GM21390 (cell line): ENCODE data around the gene LDLRAD4.

Experiments used
- ATAC-seq: cut with Tn5 transposase; IDR thresholded peaks from one replicate; pipeline ENCODE4 v1.9.1; 2021; ENCODE audit not compliant: unreplicated experiment

Gene LDLRAD4

GRCh38 chr18:13399511-13399910 is 181.0 kb downstream of the LDLRAD4 start:
- ATAC-seq: no peak

DNA sequence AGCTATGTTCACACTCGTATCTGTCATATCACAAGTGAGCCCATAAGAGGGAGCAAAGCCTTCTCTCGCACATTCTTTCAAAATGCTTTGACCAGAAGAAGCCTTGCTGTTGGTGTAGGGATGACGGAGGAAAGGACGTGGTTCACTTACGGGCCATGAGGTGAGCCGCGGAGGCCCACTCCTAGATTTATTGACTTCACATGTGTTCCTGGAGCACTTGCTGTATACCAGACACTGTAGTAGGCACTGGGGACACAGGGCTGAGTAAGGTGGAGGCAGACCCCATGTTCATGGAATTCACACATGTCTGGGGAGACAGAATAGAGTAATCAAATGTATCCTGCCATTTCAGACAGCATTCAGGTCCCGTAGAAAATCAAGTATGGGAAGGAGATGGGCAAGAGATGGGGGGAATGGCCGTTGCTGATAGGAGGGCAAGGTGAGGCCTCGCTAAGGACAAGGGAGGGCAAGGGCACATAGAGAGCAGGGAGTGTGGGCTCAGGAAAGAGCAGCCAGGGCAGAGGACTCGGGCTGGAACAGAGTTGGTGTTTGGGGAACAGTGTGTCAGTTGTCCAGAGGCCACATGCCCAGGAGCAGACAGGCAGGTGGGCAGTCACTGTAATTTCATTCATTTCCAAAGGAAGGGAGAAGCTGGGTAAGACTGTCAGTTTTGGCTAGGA is 182.2 kb downstream of the LDLRAD4 start:
- ATAC-seq: no peak

- no peak for ATAC-seq
Measured at GRCh38 chr18:13401404-13401803, 182.8 kb downstream of the LDLRAD4 start.

- ATAC-seq: no peak
Measured at GRCh38 chr18:13401826-13402225, 183.3 kb downstream of the LDLRAD4 start.

GRCh38 chr18:13403786-13404549 is 185.4 kb downstream of the LDLRAD4 start:
- no peak for ATAC-seq

DNA sequence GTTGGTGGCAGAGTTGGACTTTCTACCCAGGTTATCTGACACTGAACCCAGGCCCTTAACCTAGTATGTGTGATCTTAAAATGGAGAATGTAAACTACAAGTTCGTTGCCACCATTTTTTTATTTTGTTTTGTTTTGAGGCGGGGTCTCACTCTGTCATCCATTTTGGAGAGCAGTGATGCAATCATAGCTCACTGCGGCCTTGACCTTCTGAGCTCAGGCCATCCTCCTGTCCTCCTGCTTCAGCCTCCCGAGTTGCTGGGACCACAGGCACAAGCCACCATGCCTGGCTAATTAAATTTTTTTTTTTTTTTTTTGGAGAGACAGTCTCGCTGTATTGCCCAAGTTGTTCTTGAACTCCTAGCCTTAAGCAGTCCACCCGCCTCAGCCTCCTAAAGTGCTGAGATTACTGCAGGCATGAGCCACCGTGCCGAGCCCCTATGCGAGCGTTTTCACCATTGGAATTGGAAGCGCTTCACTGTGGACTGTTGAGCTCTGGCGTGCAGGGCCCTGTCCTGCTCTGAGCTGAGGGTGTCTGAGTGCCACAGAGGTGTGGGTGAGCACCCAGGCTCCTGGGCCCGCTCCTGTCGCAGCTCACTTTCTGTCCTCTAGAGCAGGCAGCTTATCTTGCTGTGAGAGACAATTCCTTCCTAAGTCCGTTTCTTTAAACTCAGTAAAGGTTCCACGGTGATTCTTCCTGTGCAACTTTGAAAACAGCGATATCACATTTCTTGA is 186.9 kb downstream of the LDLRAD4 start:
- ATAC-seq: no peak

DNA sequence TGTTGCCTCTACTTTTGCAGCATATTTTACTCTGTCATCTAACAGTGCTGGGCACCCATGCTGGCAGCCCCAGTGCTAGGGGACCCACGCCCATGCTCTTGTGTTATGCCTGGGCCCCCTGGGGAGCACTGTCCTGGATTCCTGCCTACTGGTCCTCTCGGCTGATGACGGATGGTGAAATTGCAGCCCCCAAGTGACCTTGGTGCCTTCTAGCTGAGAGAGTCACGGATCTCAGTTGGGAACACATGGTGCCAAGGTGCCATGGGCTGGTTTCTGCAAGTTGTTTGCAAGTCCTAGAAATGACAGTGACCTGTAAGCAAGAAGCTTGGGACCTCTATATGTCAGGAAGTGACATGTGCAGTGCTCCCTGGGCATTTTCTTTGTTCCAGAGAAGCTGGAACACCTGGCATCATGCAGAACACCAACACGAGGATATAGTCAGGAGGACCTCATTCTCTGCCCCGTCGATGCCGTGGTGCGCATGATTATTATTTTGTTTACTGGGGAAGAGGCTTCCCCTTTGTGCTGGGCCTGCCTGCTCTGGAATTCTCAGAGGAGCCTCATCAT is 187.6 kb downstream of the LDLRAD4 start:
- no peak for ATAC-seq

DNA sequence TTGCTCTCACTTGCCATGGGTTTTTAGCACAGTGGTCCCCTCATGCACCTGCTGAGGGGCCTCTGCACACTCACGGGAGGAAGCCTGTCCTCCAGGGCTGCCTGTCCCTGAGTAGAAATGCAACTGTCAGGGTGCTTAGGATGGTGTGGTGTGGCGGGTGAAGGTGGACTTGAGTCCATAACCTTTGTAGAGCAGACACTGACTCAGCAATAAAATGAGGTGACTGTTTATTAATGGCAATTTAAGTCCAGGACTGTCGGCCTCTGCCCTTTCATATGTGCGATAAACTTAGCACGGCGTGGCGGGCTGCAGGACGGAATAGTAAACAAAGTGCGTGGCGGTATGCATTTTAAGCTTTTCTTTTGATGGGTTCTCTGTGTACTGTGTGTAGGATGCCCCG is 188.2 kb downstream of the LDLRAD4 start:
- no peak for ATAC-seq

DNA sequence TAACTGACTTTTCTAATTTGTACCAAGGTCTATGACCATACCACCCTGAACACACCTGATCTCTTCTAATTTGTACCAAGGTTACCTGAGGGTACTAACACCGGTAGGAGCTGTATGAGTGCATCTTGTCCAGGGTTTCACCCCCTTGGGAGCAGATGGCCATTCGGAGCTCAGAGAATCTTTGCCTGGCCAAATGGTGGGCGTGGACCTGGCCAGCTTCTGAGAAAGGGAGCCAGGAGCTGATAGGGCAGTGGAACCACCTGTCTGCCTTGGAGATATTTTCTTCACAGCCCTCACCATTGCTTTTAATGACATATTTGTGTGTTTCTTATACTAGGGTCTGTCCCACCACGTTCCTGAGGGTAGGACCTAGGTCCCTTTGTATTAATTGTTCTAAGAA is 188.9 kb downstream of the LDLRAD4 start:
- no peak for ATAC-seq

- no peak for ATAC-seq
Measured at GRCh38 chr18:13409026-13409425, 190.5 kb downstream of the LDLRAD4 start.

DNA sequence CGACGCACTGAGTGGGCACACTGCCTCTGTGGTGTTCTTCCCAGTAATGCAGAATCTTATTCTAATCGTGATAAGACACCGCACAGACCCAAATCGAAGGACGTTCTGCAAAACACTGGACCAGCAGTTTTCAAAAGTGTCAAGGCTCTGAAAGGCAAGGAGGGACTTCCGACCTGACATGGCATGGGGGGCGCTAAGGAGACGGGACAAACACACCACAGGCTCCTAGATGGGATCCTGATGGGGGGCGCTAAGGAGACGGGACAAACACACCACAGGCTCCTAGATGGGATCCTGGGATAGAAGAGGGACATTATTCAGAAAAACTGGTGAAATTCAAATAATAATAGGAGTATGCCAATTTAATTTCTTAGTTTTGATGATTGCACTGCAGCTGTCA is 191.4 kb downstream of the LDLRAD4 start:
- no peak for ATAC-seq

DNA sequence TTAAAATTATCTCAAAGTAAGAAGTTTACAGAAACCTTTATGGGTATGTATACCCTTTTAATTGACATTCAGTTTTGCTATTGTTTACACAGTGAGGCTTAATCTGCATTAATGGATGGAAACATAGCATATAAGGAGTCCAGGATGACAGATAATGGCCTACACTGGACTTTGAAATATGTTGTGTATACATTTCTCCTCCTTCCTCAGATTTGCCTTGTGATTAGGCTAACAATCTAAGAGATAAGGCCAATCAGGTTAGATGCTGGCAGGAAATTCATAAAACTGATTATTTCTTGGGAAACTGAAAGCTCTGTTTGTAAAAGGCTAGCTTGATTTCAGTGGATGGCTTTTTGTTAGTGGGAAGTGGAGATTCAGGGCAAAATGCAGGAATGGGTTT is 191.9 kb downstream of the LDLRAD4 start:
- ATAC-seq: no peak

DNA sequence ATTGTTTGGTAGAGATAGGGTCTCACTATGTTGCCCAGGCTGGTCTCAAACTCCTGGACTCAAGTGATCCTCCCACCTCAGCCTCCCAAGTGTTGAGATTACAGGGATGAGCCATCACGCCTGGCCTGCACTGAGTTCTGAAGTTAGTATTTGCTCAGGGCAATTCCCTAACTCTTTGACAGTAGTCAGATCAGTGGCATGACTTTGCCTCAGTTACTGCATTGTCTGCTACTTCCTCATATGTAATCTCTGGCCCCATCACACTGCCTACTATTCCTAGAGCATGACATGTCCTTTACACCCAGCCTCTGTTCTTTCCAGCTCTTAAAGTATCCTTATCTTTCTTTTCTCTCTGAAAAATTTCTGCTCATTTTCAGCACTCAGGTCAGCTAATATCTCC is 193.5 kb downstream of the LDLRAD4 start:
- ATAC-seq: no peak

- ATAC-seq: no peak
Measured at GRCh38 chr18:13412901-13413300, 194.3 kb downstream of the LDLRAD4 start.

GRCh38 chr18:13414102-13414501 is 195.5 kb downstream of the LDLRAD4 start:
- no peak for ATAC-seq

GRCh38 chr18:13414521-13414920 is 196.0 kb downstream of the LDLRAD4 start:
- no peak for ATAC-seq

- no peak for ATAC-seq
Measured at GRCh38 chr18:13415736-13416135, 197.2 kb downstream of the LDLRAD4 start.

DNA sequence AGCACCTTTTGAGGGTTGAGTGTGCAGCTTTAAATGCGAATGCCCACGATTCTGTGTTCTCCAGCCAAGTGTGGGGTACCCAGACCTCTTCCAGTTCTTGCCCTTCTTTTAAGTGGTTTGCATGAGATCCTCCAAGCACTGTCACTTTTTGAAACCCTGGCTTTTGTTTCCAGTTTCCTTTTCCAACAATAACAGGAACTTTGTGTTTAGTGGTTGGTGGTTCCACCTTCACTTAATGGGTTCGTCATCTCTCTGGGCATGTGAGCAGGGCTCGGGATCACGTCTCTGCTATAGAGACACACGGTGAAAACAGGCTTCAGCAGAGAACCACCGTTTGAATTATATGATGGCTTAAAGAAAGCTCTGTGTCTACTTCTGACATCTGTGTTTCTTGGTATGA is 197.6 kb downstream of the LDLRAD4 start:
- ATAC-seq: no peak

- no peak for ATAC-seq
Measured at GRCh38 chr18:13416848-13417247, 198.3 kb downstream of the LDLRAD4 start.

DNA sequence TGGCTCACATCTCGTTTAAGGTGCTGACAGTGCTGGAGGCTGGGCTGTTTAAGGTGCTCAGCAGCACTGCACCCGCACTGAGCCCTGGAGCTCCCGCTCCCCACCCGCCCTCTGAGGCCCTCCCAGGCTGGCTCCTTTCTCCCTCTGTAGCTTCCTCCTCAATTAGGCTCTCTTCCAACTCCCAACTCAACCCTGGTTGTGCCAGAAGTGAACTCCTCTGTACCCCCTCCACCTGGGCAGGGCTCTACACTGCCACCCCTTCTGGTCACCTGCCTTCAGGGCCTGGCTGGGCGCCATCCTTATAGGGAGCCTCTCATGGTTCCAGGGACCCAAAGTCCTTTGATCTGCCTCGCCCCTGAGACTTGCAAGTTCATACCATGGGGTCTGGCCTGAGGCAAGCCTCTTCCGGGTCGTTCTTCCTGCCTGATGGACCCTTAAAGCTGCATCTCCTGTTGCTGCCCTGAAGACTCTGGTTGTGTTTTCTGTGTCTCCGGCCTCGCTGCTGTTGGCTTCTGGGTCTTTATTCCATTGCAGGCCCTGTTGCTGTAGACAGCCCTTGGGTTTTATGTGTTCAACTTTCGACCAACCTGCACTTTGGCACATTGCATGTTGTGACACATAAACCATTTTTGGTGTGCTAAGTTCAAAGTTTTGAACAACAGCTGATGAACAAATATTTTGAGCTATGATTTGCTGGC is 199.6 kb downstream of the LDLRAD4 start:
- ATAC-seq: no peak
